ENCODE results near the gene MSRB3. TPM values are rescaled to one million over a fixed set of nuclear protein-coding genes. Genes with fewer than 3 reads are reported as not detected.

The MSRB3 gene
- total RNA-seq, 1 experiment from 2014 or later, result 1.1 TPM

- Mint-ChIP-seq H3K27ac (no peak overlapping the region), H3K4me1 (peaks cover 10 to 19% of the 10 kb centered on the region in 2 experiments), H3K4me3 (no peak overlapping the region), H3K9me3 (no peaks in the 10 kb centered on the region; a peak in 1 of 5 replicates), H3K36me3 (ENCODE audit: insufficient read depth in 1 of 3, low read depth in 3 of 3) (no peaks in the 10 kb centered on the region), H3K27me3 (ENCODE audit: low read depth) (peaks cover 38% of the 10 kb centered on the region)
- Histone ChIP-seq H2BK5ac (ENCODE audit: insufficient read length, low read length) (no peak overlapping the region), H3K9me3 (ENCODE audit: control insufficient read depth, low read depth, low read length) (no peaks in the 10 kb centered on the region), H2AFZ (ENCODE audit: low read length) (no peak overlapping the region), H4K5ac (ENCODE audit: insufficient read length, low read depth, low read length) (no peak overlapping the region), H3K14ac (ENCODE audit: insufficient read depth, low read length) (no peak overlapping the region), H2BK12ac (ENCODE audit: insufficient read length, low read depth, low read length) (no peak overlapping the region), H3K18ac (ENCODE audit: insufficient read length, low read depth, low read length) (no peak overlapping the region), H4K91ac (ENCODE audit: insufficient read length, low read depth, low read length) (no peak overlapping the region), H3K56ac (ENCODE audit: insufficient read length, low read depth, low read length) (no peak overlapping the region), H2BK20ac (ENCODE audit: low read depth, low read length, poor library complexity, severe bottlenecking) (no peak overlapping the region), H3K79me2 (ENCODE audit: insufficient read depth, low read length) (no peaks in the 10 kb centered on the region), H4K20me1 (ENCODE audit: control insufficient read depth, insufficient read depth, insufficient read length) (no peaks in the 10 kb centered on the region), H3K27ac (ENCODE audit: insufficient read length, low read depth, low read length) (no peak overlapping the region), H3K23me2 (ENCODE audit: insufficient read length, low read depth, low read length, poor library complexity, severe bottlenecking) (peaks cover 8% of the 10 kb centered on the region), H2BK15ac (ENCODE audit: low read depth, low read length) (no peak overlapping the region), H3K27me3 (ENCODE audit: insufficient read depth, low read length) (peaks cover 2% of the 10 kb centered on the region; the same call in 1 of the 2 replicates), H4K8ac (replicated peaks; ENCODE audit: insufficient read length, low read depth, low read length) (no peak overlapping the region), H3K79me1 (ENCODE audit: insufficient read depth, low read depth, low read length, poor library complexity, severe bottlenecking) (no peaks in the 10 kb centered on the region), H2AK5ac (ENCODE audit: insufficient read length, low read length) (no peak overlapping the region), H3K4ac (ENCODE audit: low read depth, low read length) (no peak overlapping the region), H3T11ph (ENCODE audit: low read length) (no peak overlapping the region), H3K9ac (ENCODE audit: extremely low read depth, insufficient read length, low read length) (no peak overlapping the region), H2BK120ac (ENCODE audit: low read depth, low read length, poor library complexity, severe bottlenecking) (no peak overlapping the region), H3K4me1 (ENCODE audit: insufficient read depth, low read length) (peaks cover 3% of the 10 kb centered on the region; the same call in 1 of the 2 replicates), H3K4me2 (ENCODE audit: insufficient read depth, insufficient read length, low read length) (no peak overlapping the region), H3K23ac (ENCODE audit: insufficient read length, low read depth, low read length) (no peak overlapping the region)
- no peak for DNase-seq
- WGBS (ENCODE audit: extremely low coverage, insufficient read length, low lambda C conversion rate), result no CpG with 5 or more reads among the region's 3 CpGs
- TF ChIP-seq CTCF (conservative IDR thresholded peaks at IDR 0.05), result no peak
These were observed 1.5 kb upstream of the MSRB3 start for GRCh38 chr12:65276916-65277530.
